Cardiac fibroblast (primary cell): ENCODE measurements around the gene TRIM59.

ENCODE experiments used
- DNase-seq, 2 donors: peaks; one replicate each; pipeline versions ENCODE4 v3.0.0 to v3.0.0-alpha.2; 2010; ENCODE audit warnings: low read depth in 2 of 2
- H3K4me3 ChIP-seq, 2 donors: replicated peaks in 1 of 2; 1 replicate in 1 of 2; 2 replicates in 1 of 2; pipeline ENCODE4 v1.5.1; 2011; ENCODE audit warnings: low read depth in 2 of 2, low read length in 2 of 2, mild to moderate bottlenecking in 2 of 2, moderate library complexity in 1 of 2
- CTCF ChIP-seq: IDR thresholded peaks from one replicate; pipeline ENCODE4 v1.5.1; 2011; ENCODE audit warnings: low read depth, mild to moderate bottlenecking, low read length, inconsistent platforms

TRIM59 gene

GRCh38 chr3:160402221-160403027 lies 47.2 kb downstream of the TRIM59 start:
- no peak for TF ChIP-seq CTCF
- peak in 1 of 2 donors; percentile 45 for DNase-seq

GRCh38 chr3:160401291-160402095 lies 48.1 kb downstream of the TRIM59 start:
- peak; percentile 82 to 89 for DNase-seq
- H3K4me3 ChIP-seq, result peak overlapping the region; percentile 61 to 89
- no peak for TF ChIP-seq CTCF

More at GRCh38 chr3:160402221-160403027, 47.2 kb downstream of the TRIM59 start:
- H3K4me3 ChIP-seq, result peak overlapping the region; percentile 61 to 89

- no peak for DNase-seq
- peak overlapping the region; percentile 61 to 89 for H3K4me3 ChIP-seq
- no peak for TF ChIP-seq CTCF
These were observed 48.9 kb downstream of the TRIM59 start for GRCh38 chr3:160400702-160401150.

- DNase-seq, result peak; percentile 62 to 79
- peak overlapping the region; percentile 61 to 89 for H3K4me3 ChIP-seq
- no peak for TF ChIP-seq CTCF
These were observed 49.4 kb downstream of the TRIM59 start for GRCh38 chr3:160400030-160400701.

- peak; percentile 98 for DNase-seq
- no peak for TF ChIP-seq CTCF
- peak within 1 kb of the TSS; percentile 61 to 89 for H3K4me3 ChIP-seq
These were observed 50.2 kb downstream of the TRIM59 start, which contains the start of the genes IFT80 and SMC4 for GRCh38 chr3:160399125-160400029. Gene IFT80 (minus strand): TSS chr3:160399225. CDS start chr3:160384600, 14,625 bp downstream. Gene SMC4 (plus strand): TSS chr3:160399650. CDS start chr3:160400827, 1,177 bp downstream.

- TF ChIP-seq CTCF, result peak; percentile 17
- H3K4me3 ChIP-seq, result peak overlapping the region; percentile 61 to 89
- no peak for DNase-seq
These were observed 50.8 kb downstream of the TRIM59 start for GRCh38 chr3:160398820-160399124.
